T47D (cell line): ENCODE measurements around the gene SP1.
"Not testable (repeated sequence)": the region's sequence is repeated elsewhere in the genome, so short reads cannot be mapped to it uniquely, and the experiment has no call there.

Source experiments
- DNase-seq, 2 experiments: peaks; one replicate each; pipeline versions ENCODE4 v3.0.0 to v3.0.0-alpha.2; 2011 to 2012; ENCODE audit warnings: low read depth in 1 of 2, low spot score in 1 of 2
- JUND ChIP-seq: IDR thresholded peaks from 2 replicates; pipeline ENCODE4 v1.6.1; 2012; ENCODE audit warnings: low read depth
- in situ Hi-C: cut with HindIII; loops from 2 replicates; pipeline ENCODE4 v1.10.0; 2016; ENCODE audit warnings: low sequenced_read_pairs, low pct_unique_long_range_greater_than_20kb

The SP1 gene

DNA sequence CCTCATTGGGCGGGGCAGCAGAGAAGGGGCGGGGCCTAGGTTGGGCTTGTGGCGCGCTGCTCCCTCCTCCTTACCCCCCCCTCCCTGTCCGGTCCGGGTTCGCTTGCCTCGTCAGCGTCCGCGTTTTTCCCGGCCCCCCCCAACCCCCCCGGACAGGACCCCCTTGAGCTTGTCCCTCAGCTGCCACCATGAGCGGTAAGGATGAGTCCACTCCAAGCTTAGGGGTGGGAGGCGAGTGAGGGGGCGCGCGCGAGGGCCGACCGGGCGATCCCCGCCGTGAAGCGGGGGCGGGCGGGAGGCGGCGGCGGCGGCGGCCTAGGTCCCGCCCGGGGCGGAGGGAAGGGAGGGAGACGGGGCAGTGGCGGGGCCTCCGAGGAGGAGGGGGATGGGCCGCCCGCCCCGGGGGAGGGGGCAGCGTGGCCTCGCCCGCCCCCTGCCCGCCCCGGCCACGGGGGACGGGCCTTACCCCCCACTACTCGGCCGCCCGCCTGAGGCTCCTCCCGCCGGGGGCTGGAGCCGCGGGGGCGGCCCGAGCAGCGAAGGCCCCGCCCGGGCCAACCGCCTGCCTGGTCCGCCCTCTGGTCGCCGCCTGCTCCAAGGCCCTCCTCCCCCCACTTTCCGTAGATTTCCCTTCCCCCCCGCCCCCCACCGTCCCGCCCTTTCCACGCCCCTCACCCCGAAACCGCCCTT, at the start of gene SP1:
Gene SP1, plus strand, starts transcription at position 73 of the 690 bp plus-strand sequence. Its CDS starts 116 bp downstream, at position 189.
- no peak for TF ChIP-seq JUND
- in situ Hi-C loops, result no loop called here
- DNase-seq, result peak; percentile 54 to 97

DNA sequence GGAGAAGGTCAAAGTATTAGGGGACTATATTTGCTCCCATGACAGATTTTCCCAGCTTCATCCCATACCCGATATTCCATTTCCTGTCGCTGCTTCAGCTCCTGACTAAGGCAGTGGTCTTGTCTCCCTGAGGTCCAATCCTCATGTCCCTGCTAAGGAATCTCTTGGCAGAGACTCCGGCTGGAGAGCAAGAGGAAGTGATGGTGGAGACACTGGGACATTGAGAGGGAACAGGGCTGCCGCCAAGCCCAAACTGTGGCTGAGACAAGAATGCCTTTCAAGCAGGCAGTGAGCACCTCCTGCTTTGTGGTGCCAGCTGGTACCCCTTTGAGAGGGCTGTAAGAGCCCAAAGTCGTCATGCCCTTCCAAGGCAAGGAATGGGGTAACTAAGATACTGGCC, 49.3 kb upstream of the SP1 start:
- in situ Hi-C loops, result no loop called here
- TF ChIP-seq JUND, result no peak
- DNase-seq, result no peak

DNA sequence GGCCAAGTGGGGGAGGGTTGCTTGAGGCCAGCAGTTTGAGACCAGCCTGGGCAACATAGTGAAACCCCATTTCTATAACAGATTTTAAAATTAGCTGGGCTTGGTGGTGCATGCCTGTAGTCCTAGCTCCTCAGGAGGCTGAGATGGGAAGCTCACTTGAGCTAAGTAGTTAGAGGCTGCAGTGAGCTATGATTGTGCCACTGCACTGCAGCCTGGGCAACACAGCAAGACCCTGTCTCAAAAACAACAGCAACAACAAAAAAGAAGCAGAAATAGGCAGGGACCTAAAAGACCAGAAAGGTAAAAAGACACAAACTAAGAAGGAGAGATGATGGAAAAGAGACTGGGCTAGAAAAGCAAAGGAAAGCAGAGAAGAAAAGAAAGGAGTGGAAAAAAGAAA, 47.6 kb upstream of the SP1 start:
- in situ Hi-C loops, DNase-seq: not testable (repeated sequence)

DNA sequence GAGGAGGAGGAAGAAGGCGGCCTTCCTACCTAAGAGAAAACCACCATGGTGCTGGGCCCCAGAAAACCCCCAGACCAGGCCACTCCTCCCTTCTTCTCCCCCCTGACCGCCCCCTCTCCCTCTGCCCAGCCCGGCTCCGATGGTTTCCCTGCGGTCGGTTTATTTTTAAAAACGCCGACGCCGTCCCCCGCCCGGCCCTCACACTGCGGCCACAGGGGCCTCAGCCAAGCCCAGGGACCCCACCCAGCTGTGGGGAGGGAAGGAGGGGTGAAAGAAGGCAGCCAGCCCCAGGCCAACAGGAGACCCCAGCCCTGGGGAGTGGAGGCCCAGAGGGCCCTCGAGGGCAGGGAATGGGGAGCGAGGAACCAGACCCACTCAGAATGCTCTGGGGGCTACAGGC, 47.2 kb upstream of the SP1 start:
- no peak for TF ChIP-seq JUND
- no peak for DNase-seq
- in situ Hi-C loops, result no loop called here

DNA sequence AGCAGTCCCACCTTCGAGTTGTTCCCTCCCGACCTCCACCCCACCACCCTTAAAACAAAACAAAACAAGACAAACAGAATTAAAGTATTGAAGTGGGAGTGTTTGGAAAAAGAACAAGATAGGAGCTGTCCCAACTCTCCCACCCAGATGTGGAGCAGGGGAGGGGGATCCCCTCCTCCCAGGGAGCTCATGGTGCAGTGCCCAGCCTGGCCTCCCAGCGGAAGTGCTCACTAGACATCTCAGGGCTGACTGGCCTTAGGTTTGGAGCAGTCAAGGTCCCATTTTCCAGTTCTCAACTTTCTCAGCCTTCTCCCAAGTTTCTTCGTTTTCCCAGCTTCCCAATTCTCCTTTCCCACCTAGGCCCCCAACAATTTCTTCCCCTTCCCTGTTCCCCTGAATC, 46.7 kb upstream of the SP1 start:
- in situ Hi-C loops, result no loop called here
- no peak for DNase-seq

DNA sequence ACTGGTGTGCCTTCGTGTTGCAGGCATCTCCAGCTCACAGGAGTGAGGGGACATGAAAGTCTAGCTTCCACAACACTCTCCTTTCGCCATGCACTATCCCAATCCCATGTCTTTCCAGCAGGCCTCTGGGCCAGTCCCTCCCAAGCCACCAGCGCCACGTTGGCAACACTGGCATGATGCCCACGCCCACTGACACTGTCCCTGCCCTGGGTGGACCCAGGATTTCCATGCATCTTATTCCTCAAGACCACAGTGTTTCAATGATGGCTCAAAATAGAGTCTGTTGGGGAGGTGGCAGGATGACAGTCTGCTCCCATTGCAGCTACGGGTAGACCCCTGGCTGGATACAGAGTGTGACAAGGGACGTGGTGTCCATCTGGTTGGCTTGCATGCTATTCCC, 46.1 kb upstream of the SP1 start:
- no peak for TF ChIP-seq JUND
- DNase-seq, result no peak
- in situ Hi-C loops, result no loop called here

More for the DNA sequence above, 46.7 kb upstream of the SP1 start:
- TF ChIP-seq JUND, result no peak

DNA sequence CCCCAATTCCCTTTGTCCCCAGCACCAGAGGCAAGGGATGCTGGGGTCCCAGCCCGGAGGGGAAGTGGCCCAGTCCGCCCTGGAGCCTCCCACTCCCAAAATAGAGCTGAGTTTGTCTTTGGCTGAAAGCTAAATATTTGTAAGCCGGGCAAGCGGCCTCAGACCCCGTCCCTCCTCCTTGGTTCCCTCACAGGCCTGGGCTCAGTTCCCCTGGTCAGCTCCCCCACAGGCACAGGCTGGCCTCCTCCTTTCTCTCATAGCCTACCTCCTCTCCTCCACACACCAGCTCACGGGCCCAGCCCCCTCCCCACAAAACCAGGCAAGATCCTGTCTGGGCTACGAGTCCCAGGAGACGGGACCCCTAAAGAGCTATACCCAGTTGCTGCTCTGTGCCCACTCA, 45.2 kb upstream of the SP1 start:
- no peak for TF ChIP-seq JUND
- in situ Hi-C loops, result no loop called here
- DNase-seq, result no peak

DNA sequence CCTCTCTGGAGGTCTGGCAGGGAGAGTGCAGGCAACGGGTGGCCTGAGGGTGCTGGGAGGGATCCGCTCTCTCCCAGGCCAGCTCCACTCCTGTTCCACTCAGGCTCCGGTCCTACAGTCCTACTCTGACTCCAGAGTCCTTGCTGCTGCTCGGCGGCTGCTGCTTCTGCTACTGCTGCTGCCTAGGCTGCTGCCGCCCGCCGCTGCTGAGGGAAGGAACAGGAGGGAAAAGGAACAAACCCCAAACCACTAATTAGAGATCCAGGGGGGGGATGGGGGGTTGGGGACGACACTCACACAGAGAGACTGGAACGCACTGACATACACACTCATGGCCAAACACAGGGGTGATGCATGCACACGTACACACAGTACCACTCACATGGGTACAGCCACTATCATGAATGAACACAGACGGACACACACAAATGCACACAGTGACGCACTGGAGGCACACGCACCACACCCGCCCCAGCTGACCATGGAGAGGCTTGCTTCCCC, 43.7 kb upstream of the SP1 start, which contains the start of gene SP7:
Gene SP7, minus strand, starts transcription at position 174 of the 501 bp plus-strand sequence. CDS start 708 bp downstream, outside the sequence.
- DNase-seq, result peak in 1 of 2 experiments; percentile 2
- no peak for TF ChIP-seq JUND
- in situ Hi-C loops, result no loop called here

DNA sequence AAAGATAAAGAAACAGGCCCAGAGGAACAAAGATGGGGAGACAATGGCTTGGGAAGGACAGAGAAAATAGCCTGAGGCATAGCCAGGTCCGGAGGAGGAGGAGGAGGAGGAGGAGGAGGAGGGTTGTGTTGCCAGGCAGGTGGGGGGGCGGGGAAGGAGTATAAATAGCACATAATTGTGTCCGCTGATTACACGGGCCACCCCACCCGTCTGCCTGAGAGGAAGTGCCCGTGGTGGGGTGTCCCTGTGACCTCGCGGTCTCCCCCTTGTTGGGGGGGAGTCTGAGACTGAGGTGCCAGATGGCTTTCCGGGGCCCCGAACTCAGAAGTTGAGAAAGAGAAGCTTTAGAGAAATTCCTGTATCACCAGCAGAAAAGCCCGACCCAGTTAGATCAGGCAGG, 42.0 kb upstream of the SP1 start:
- DNase-seq, result peak in 1 of 2 experiments; percentile 25
- in situ Hi-C loops, result no loop called here
- TF ChIP-seq JUND, result no peak

DNA sequence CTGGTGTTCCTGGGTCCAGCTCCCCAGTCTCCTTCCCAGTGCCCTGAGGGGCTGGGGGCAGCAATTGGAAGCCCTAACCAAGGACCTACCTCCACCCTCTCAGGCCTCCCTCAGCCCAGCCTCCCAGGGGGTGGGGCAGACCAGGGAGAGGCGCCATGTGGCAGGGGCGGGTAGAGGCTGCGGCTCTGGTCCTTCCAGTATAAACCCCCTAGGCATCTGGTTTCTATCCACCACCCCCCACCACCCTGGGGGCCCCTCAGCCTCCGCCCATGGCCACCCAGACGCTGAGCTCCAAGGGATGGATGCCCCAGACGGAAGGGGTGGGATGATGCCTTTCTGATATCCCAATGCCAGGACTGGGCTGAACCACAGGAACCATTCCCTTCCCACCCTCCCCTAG, 41.1 kb upstream of the SP1 start:
- no peak for DNase-seq
- no peak for TF ChIP-seq JUND
- in situ Hi-C loops, result no loop called here

DNA sequence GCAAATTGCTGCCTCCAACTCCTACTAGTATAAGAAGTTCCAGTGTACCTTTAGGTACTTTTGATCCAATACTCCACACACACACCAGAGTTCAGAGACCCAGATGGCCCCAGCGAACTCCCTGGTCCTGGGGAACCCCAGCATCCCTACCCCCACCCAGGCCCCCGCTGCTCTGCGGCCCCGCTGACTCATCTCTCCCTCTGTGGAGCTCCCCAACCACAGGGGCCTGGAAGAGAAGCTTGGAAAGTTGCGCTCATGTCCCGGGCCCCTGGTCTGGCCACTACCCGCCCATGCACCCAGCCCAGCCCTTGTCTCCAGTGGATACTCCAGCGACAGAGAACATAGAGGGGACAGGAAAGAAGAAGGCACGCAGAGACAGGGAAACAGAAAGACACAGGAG, 39.6 kb upstream of the SP1 start:
- in situ Hi-C loops, result no loop called here
- DNase-seq, result no peak
- TF ChIP-seq JUND, result no peak

DNA sequence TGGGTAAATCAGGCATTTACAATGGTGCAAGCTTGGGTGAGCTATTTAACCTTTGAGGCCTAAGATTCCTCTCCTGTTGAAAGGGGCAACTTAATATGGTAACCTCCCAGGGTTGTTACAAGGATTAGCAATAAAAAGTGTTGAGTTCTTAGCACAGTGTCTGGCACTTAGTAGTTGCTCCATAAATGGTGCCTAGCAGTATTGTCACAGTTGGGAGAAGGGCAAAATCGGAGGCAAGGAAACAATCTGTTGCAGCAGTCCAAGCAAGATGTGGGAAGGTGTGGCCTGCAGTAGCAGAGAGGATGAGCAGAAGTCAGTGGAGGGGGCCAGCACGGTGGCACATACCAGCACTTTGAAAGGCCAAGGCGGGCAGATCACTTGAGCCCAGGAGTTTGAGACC, 36.5 kb upstream of the SP1 start:
- TF ChIP-seq JUND, result no peak
- in situ Hi-C loops, result no loop called here
- no peak for DNase-seq

DNA sequence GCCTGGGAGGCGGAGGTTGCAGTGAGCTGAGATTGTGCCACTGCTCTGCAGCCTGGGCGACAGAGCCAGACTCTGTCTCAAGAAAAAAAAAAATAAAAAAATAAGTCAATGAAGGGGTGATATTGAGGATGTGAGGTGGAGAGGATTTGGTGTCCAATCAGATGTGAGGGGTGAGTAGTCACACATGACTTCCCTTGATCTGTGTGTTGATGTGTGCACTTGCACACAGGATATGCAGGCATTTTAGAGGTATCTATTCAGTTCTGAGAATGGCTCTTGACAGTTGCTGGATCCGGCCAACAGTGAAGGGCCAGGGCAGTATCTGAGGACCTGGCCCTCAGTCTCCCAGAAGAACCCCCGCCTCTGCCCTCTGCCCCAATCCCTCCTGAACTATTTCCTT, 36.0 kb upstream of the SP1 start:
- in situ Hi-C loops, result no loop called here
- no peak for TF ChIP-seq JUND
- DNase-seq, result no peak

DNA sequence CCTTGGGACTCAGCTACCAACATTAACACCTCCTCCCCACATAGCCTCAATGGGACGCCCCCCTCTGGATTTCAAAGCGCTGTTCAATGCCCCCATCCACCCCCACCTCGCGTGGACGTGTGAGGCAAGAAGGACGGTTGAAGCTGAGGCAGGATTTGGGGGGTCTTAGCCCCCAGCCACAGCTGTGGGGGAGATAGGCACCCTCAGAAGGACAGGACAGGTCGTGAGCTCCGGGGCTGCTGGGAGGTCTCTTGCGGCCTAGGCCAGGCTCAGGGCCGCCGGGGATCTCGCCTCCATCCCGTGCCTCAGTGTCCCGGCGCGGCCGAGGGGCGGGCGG, 35.5 kb upstream of the SP1 start:
- in situ Hi-C loops, result no loop called here
- DNase-seq, result no peak

More for the DNA sequence above, 35.5 kb upstream of the SP1 start:
- no peak for TF ChIP-seq JUND
